A549 (cell line): ENCODE measurements around the gene CHRND. TPM values are rescaled to one million over a fixed set of nuclear protein-coding genes. Genes with fewer than 3 reads are reported as not detected.

ENCODE experiments used
- ATAC-seq, 2 experiments: fragments of 200-7000 bp in 1 of 2; fragments of >200 bp in 1 of 2; cut with Nextera tagmentation in 1 of 2; cut with Tn5 transposase in 1 of 2; 3 replicates each; pipeline versions ENCODE4 v1.8.0 to v1.9.1; 2018 to 2020; ENCODE audit warnings: mild to moderate bottlenecking in 1 of 2, moderate library complexity in 1 of 2
- CTCF ChIA-PET: fragments of 300-600 bp; sonication (Branson Sonifier 250); formaldehyde crosslinking; extraction: SDS; loops from one replicate; lab custom pipeline; 2021; ENCODE audit warnings: antibody characterized with exemption, inconsistent platforms; lab: Yijun Ruan, JAX
- POLR2A ChIA-PET: fragments of 350-600 bp; formaldehyde crosslinking; extraction: SDS; loops from one replicate; lab custom pipeline; 2021; ENCODE audit warnings: antibody characterized with exemption, inconsistent platforms; lab: Yijun Ruan, JAX
- DNase-seq, 2 experiments: peaks; one replicate each; pipeline versions ENCODE4 v3.0.0 to v3.0.0-alpha.2; 2011 to 2016; ENCODE audit warnings: low read depth in 1 of 2, low spot score in 1 of 2
- FAIRE-seq: peaks from 2 replicates; lab custom pipeline; 2011; peaks lifted over from hg19 to GRCh38; lab: Jason Lieb, UNC
- H3K27ac ChIP-seq, 2 experiments: fragments of >200 bp; sonication (Bioruptor Twin); formaldehyde crosslinking; 3 replicates each; pipeline ENCODE4 v1.5.1; 2016 to 2017
- H3K4me1 ChIP-seq: fragments of >200 bp; sonication (Bioruptor Twin); formaldehyde crosslinking; 3 replicates; pipeline ENCODE4 v1.6.1; 2016
- H3K4me2 ChIP-seq: fragments of >200 bp; sonication (Bioruptor Twin); formaldehyde crosslinking; 3 replicates; pipeline ENCODE4 v1.6.1; 2016
- H3K4me3 ChIP-seq: fragments of >200 bp; sonication (Bioruptor Twin); formaldehyde crosslinking; 3 replicates; pipeline ENCODE4 v1.5.1; 2016
- H3K9me3 ChIP-seq: fragments of >200 bp; sonication (Bioruptor Twin); formaldehyde crosslinking; 3 replicates; pipeline ENCODE4 v1.6.1; 2016
- CEBPB ChIP-seq, 2 experiments: fragments of >200 bp in 1 of 2; sonication (Bioruptor Twin) in 1 of 2; formaldehyde crosslinking in 1 of 2; IDR thresholded peaks; 2 replicates each; pipeline ENCODE4 v1.6.1; 2012 to 2016
- CHD4 ChIP-seq: fragments of 200-600 bp; sonication (generic); IDR thresholded peaks from 2 replicates; pipeline ENCODE4 v1.6.1; 2016; ENCODE audit warnings: antibody characterized with exemption, mild to moderate bottlenecking, borderline replicate concordance
- EHMT2 ChIP-seq: fragments of 200-600 bp; sonication (generic); IDR thresholded peaks from 2 replicates; pipeline ENCODE4 v1.6.1; 2016; ENCODE audit warnings: antibody characterized with exemption, low read depth, mild to moderate bottlenecking, moderate library complexity
- ELK1 ChIP-seq: fragments of 150-350 bp; IDR thresholded peaks from 2 replicates; pipeline ENCODE4 v1.6.1; 2014; ENCODE audit warnings: low read depth, mild to moderate bottlenecking, low read length
- EP300 ChIP-seq, 2 experiments: fragments of >200 bp; sonication (Bioruptor Twin); formaldehyde crosslinking; IDR thresholded peaks; 2 replicates in 1 of 2; 3 replicates in 1 of 2; pipeline ENCODE4 v1.6.1; 2016 to 2017
- GATA3 ChIP-seq: IDR thresholded peaks from 2 replicates; pipeline ENCODE4 v1.6.1; 2012; ENCODE audit warnings: borderline replicate concordance
- HDAC2 ChIP-seq: fragments of 200-600 bp; sonication (generic); IDR thresholded peaks from 2 replicates; pipeline ENCODE4 v1.6.1; 2016
- HOXA7 ChIP-seq: fragments of 250-450 bp; sonication (Bioruptor Pico); IDR thresholded peaks from 2 replicates; pipeline ENCODE4 v1.5.0; 2020; ENCODE audit warnings: mild to moderate bottlenecking, moderate library complexity
- HOXB13 ChIP-seq: fragments of 250-450 bp; sonication (Bioruptor Pico); IDR thresholded peaks from 2 replicates; pipeline ENCODE4 v1.5.0; 2020; ENCODE audit warnings: low read depth, mild to moderate bottlenecking, moderate library complexity
- KDM1A ChIP-seq: fragments of 200-600 bp; sonication (generic); IDR thresholded peaks from 2 replicates; pipeline ENCODE4 v1.6.1; 2016; ENCODE audit warnings: low read depth, mild to moderate bottlenecking
- KDM5A ChIP-seq: fragments of 200-600 bp; sonication (generic); IDR thresholded peaks from 2 replicates; pipeline ENCODE4 v1.6.1; 2016; ENCODE audit warnings: antibody characterized with exemption, mild to moderate bottlenecking
- MAFK ChIP-seq: fragments of 450-650 bp; IDR thresholded peaks from 2 replicates; pipeline ENCODE4 v1.6.1; 2014; ENCODE audit not compliant: partially characterized antibody
- MAX ChIP-seq: IDR thresholded peaks from 2 replicates; pipeline ENCODE4 v1.6.1; 2012
- POLR2AphosphoS2 ChIP-seq: conservative IDR thresholded peaks from 2 replicates; pipeline ENCODE4 v1.6.1; 2012; ENCODE audit warnings: low read length, improper control_type of control experiment, inconsistent platforms
- RAD21 ChIP-seq, 2 experiments: fragments of >200 bp in 1 of 2; sonication (Bioruptor Twin) in 1 of 2; formaldehyde crosslinking in 1 of 2; IDR thresholded peaks in 1 of 2; conservative IDR thresholded peaks in 1 of 2; 2 replicates in 1 of 2; 3 replicates in 1 of 2; pipeline ENCODE4 v1.6.1; 2012 to 2018; ENCODE audit warnings: inconsistent platforms in 1 of 2
- SMC3 ChIP-seq: fragments of >200 bp; sonication (Bioruptor Twin); formaldehyde crosslinking; IDR thresholded peaks from 3 replicates; pipeline ENCODE4 v1.6.1; 2018; ENCODE audit warnings: inconsistent platforms
- TP53 ChIP-seq: fragments of 250-450 bp; sonication (Bioruptor Pico); IDR thresholded peaks from 2 replicates; pipeline ENCODE4 v1.5.0; 2021; ENCODE audit warnings: mild to moderate bottlenecking, moderate library complexity
- WGBS: methylation state at CpG from one replicate; pipeline ENCODE4 v1.1.6; 2017; ENCODE audit errors: missing lambda C conversion rate; 5-methylcytosine and 5-hydroxymethylcytosine counted together
- polyA plus RNA-seq, 4 experiments: library from polyadenylated mRNA; depleted of rRNA in 3 of 4; stranded (reverse); fragments of >200 nt; fragmentation: RNase III in 1 of 4; extraction: RNeasy Plus Mini Kit Qiagen cat#74134 plus additional on column Dnase treatment in 1 of 4; gene quantifications; 2 replicates in 3 of 4; 3 replicates in 1 of 4; pipeline ENCODE4 v1.2.3, GENCODE V29; 2011 to 2017
- TF ChIP-seq, protein P1 (sequence below): fragments of >200 bp; sonication (Bioruptor Twin); formaldehyde crosslinking; IDR thresholded peaks from 3 replicates; pipeline ENCODE4 v1.5.1; 2016
- TF ChIP-seq, protein P2 (sequence below): fragments of >200 bp; sonication (Bioruptor Twin); formaldehyde crosslinking; IDR thresholded peaks from 3 replicates; pipeline ENCODE4 v1.6.1; 2016

The CHRND gene
- polyA plus RNA-seq, 2 of the 4 experiments (the other 2 are of a cell fraction) = not detected

DNA sequence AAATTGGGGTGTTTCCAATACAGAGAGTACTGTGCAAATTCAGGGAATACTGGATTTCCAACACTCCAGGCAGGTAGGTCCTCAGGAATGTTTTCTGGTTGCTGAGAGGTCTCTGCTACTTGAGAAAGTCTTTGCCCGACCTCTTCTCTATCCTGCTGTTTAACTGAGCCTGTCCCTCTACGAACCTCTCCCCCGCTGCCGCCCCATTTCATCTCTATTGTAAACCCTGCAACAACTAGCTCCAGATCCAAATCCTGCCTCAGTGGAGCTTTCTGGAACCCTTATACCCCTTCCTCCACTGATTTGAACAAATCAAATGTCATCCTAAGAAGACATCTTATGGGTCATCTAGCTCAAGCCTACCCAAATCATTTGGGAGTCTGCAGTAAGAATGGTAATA is 25.8 kb downstream of the CHRND start:
- H3K27ac ChIP-seq = peak overlapping the region in 1 of 2 experiments; percentile 99; a peak in 3 of 6 replicates
- FAIRE-seq = no peak
- CTCF ChIA-PET = interaction anchor here (1.1 kb wide), 1 partner anchor 22 kb away, joined by 3 read pairs; no protein-coding TSS in a partner anchor
- TF ChIP-seq SMC3 = no peak
- TF ChIP-seq KDM5A = no peak
- no peak for TF ChIP-seq HOXB13 (CRISPR knock-in tag)
- TF ChIP-seq CHD4 = no peak
- no peak for TF ChIP-seq CEBPB (IDR thresholded peaks at IDR 0.05)
- TF ChIP-seq RAD21 (conservative IDR thresholded peaks at IDR 0.05 in 1 of 2, IDR thresholded peaks at IDR 0.05 in 1 of 2) = no peak
- TF ChIP-seq ELK1 = no peak
- TF ChIP-seq HOXA7 (CRISPR knock-in tag) = no peak
- no peak for TF ChIP-seq MAX
- no peak for TF ChIP-seq EP300 (IDR thresholded peaks at IDR 0.05)
- TF ChIP-seq GATA3 = no peak
- TF ChIP-seq POLR2AphosphoS2 = no peak
- TF ChIP-seq TP53 (CRISPR knock-in tag) = no peak
- TF ChIP-seq HDAC2 = no peak
- TF ChIP-seq, all 56 proteins: peak for 0
- H3K4me1 ChIP-seq = peaks cover 5% of the 10 kb centered on the region; the same call in 2 of the 3 replicates
- POLR2A ChIA-PET = no interaction called here
- no peaks in the 10 kb centered on the region for H3K9me3 ChIP-seq
- peak overlapping the region; percentile 95 for H3K4me3 ChIP-seq
- peak overlapping the region; percentile 70 for H3K4me2 ChIP-seq
- 94% methylated on average over 4 of the region's 4 CpGs for WGBS
- no peak for ATAC-seq
- no peak for DNase-seq

GRCh38 chr2:232556426-232556825 is 30.5 kb downstream of the CHRND start:
- ATAC-seq = no peak
- Histone ChIP-seq H3K4me3 (no peak overlapping the region), H3K9me3 (no peaks in the 10 kb centered on the region)
- POLR2A ChIA-PET = no interaction called here
- TF ChIP-seq POLR2AphosphoS2 = no peak
- TF ChIP-seq CEBPB (IDR thresholded peaks at IDR 0.05) = 0 out of 4 replicates have a peak, but pooled peaks of 1 of the 2 experiments have one; percentile 5
- TF ChIP-seq, all 56 proteins: peak for 1
- 88% methylated on average over 3 of the region's 3 CpGs for WGBS
- H3K4me1 ChIP-seq = peaks cover 5% of the 10 kb centered on the region; the same call in 2 of the 3 replicates
- H3K27ac ChIP-seq = no peak overlapping the region
- H3K4me2 ChIP-seq = no peak overlapping the region
- no peak for FAIRE-seq
- DNase-seq = no peak
- CTCF ChIA-PET = interaction anchor here (0.7 kb wide), 1 partner anchor 17 kb away, joined by 3 read pairs; no protein-coding TSS in a partner anchor

DNA sequence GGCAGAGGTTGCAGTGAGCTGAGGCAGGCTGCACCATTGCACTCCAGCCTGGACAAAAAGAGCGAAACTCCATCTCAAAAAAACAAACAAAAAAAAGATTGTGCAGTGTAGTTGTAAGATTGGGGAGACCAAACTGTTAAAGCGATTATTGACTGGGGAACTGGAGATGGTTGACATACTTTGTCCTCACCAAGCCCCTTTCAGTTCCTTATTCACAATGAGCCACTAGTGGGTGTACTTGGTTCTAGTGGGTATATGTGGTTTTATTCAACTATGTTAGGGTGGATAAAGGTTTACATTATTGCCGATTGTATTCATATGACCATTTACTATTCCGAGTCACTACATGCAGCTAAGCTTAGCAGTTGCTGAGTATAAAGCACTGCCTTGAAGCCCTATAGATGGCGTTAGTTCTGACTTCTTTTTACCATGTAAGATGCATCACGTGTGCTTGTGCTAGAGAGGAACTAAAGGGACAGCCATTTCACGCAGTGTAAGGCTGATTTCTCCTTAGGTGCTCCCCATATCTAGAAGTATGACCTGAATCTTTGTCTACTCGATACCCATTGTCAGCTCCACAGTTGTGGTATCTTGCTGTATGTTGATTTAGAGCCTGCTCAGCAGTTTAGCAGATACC is 36.7 kb downstream of the CHRND start:
- no peak for FAIRE-seq
- WGBS = 85% methylated on average over 8 of the region's 8 CpGs
- no peak overlapping the region for H3K4me3 ChIP-seq
- H3K4me1 ChIP-seq = peaks cover 5% of the 10 kb centered on the region
- CTCF ChIA-PET = interaction anchor here (0.9 to 1.2 kb wide), 2 partner anchors 9 to 106 kb away, joined by 4 read pairs; no protein-coding TSS in a partner anchor
- POLR2A ChIA-PET = no interaction called here
- TF ChIP-seq MAFK (peak; percentile 76), EHMT2 (no peak), KDM1A (no peak)
- TF ChIP-seq, protein P1, sequence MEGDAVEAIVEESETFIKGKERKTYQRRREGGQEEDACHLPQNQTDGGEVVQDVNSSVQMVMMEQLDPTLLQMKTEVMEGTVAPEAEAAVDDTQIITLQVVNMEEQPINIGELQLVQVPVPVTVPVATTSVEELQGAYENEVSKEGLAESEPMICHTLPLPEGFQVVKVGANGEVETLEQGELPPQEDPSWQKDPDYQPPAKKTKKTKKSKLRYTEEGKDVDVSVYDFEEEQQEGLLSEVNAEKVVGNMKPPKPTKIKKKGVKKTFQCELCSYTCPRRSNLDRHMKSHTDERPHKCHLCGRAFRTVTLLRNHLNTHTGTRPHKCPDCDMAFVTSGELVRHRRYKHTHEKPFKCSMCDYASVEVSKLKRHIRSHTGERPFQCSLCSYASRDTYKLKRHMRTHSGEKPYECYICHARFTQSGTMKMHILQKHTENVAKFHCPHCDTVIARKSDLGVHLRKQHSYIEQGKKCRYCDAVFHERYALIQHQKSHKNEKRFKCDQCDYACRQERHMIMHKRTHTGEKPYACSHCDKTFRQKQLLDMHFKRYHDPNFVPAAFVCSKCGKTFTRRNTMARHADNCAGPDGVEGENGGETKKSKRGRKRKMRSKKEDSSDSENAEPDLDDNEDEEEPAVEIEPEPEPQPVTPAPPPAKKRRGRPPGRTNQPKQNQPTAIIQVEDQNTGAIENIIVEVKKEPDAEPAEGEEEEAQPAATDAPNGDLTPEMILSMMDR = 0 out of 3 replicates have a peak, but pooled peaks have one; percentile 10
- TF ChIP-seq, protein P2, sequence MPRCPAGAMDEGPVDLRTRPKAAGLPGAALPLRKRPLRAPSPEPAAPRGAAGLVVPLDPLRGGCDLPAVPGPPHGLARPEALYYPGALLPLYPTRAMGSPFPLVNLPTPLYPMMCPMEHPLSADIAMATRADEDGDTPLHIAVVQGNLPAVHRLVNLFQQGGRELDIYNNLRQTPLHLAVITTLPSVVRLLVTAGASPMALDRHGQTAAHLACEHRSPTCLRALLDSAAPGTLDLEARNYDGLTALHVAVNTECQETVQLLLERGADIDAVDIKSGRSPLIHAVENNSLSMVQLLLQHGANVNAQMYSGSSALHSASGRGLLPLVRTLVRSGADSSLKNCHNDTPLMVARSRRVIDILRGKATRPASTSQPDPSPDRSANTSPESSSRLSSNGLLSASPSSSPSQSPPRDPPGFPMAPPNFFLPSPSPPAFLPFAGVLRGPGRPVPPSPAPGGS = no peak
- peak; percentile 68 to 73; a peak in 5 of 6 replicates for ATAC-seq
- H3K27ac ChIP-seq = no peak overlapping the region
- DNase-seq = no peak
- H3K4me2 ChIP-seq = no peak overlapping the region
- H3K9me3 ChIP-seq = no peaks in the 10 kb centered on the region
